ENCODE results near the gene TMEM150C.

DNA sequence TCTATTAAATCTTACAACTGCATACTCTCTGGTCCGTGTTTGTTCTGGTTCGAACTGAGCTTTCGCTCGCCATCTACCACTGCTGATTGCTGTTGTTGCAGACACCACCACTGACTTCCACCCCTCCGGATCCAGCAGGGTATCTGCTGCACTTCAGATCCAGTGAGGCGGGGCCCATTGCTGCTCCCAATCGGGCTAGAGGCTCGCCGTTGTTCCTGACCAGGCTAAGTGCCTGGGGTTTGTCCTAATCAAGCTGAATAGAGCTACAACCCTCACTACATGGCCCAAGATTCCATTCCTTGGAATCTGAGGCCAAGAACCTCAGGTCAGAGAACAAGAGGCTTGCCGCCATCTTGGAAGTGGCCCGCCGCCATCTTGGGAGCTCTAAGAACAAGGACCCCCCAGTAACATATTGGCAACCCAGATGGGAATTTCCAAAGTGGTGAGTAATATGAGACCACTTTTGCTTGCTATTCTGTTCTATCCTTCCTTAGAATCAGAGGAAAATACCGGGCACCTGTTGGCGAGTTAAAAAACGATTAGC is 88.1 kb downstream of the TMEM150C start:
- TF ChIP-seq, protein P1, sequence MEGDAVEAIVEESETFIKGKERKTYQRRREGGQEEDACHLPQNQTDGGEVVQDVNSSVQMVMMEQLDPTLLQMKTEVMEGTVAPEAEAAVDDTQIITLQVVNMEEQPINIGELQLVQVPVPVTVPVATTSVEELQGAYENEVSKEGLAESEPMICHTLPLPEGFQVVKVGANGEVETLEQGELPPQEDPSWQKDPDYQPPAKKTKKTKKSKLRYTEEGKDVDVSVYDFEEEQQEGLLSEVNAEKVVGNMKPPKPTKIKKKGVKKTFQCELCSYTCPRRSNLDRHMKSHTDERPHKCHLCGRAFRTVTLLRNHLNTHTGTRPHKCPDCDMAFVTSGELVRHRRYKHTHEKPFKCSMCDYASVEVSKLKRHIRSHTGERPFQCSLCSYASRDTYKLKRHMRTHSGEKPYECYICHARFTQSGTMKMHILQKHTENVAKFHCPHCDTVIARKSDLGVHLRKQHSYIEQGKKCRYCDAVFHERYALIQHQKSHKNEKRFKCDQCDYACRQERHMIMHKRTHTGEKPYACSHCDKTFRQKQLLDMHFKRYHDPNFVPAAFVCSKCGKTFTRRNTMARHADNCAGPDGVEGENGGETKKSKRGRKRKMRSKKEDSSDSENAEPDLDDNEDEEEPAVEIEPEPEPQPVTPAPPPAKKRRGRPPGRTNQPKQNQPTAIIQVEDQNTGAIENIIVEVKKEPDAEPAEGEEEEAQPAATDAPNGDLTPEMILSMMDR (IDR thresholded peaks at IDR 0.05; ENCODE audit: control extremely low read depth in 1 of 3, insufficient read depth in 1 of 3, low read depth in 1 of 3, low read length in 3 of 3), result no peak
- no peak for TF ChIP-seq EP300 (IDR thresholded peaks at IDR 0.05; ENCODE audit: borderline replicate concordance in 1 of 2, low read depth in 2 of 2, low read length in 2 of 2)
- TF ChIP-seq CREB1 (IDR thresholded peaks at IDR 0.05), result no peak
- TF ChIP-seq POLR2AphosphoS5 (IDR thresholded peaks at IDR 0.05; ENCODE audit: low read depth, low read length), result no peak
- no peak; a peak in 1 of 3 replicates for TF ChIP-seq POLR2A (IDR thresholded peaks at IDR 0.05; ENCODE audit: control extremely low read depth in 1 of 2, low read depth in 2 of 2, low read length in 2 of 2)
- no peak for TF ChIP-seq EZH2 (IDR thresholded peaks at IDR 0.05; ENCODE audit: low read depth, low read length, severe bottlenecking)
- TF ChIP-seq TEAD4 (IDR thresholded peaks at IDR 0.05; ENCODE audit: low read depth, low read length), result no peak
- no peak for TF ChIP-seq NANOG (IDR thresholded peaks at IDR 0.05; ENCODE audit: insufficient read depth, low read depth, low read length, poor library complexity, severe bottlenecking)
- TF ChIP-seq, protein P2, sequence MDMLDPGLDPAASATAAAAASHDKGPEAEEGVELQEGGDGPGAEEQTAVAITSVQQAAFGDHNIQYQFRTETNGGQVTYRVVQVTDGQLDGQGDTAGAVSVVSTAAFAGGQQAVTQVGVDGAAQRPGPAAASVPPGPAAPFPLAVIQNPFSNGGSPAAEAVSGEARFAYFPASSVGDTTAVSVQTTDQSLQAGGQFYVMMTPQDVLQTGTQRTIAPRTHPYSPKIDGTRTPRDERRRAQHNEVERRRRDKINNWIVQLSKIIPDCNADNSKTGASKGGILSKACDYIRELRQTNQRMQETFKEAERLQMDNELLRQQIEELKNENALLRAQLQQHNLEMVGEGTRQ (IDR thresholded peaks at IDR 0.05; ENCODE audit: low read length), result no peak
- TF ChIP-seq SP2 (IDR thresholded peaks at IDR 0.05; ENCODE audit: low read length), result no peak

Data from H1 (cell line).